ENCODE data around the gene NTN3. TPM values are rescaled to one million over a fixed set of nuclear protein-coding genes. Genes with fewer than 3 reads are reported as not detected.

Gene NTN3
- total and polyA plus RNA-seq, 2 experiments from 2014 or later: 2.4 to 4.8 TPM

DNA sequence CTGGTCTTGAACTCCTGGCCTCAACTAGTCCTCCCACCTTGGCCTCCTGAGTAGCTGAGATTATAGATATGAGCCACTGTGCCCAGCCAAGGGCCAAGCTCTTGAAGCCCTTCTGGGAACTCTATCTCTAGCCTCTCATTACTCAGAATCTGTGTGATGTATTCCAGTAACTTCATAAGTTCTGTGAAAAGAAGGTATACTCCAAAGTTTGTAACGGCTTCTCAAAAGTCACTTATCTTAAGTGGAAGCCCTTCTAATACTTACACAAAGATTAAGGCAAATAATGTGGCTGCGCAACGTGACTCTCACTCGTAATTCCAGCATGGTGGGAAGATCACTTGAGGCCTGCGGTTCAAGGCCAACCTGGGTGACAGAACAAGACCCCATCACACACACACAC, 23.5 kb downstream of the NTN3 start:
- Histone ChIP-seq H3K9me2 (replicated peaks; ENCODE audit: insufficient read depth) (no peaks in the 10 kb centered on the region), H4K20me1 (ENCODE audit: insufficient read depth, poor library complexity, severe bottlenecking) (peaks cover 3% of the 10 kb centered on the region), H3K79me2 (peaks cover 33% of the 10 kb centered on the region), H3K9me3 (ENCODE audit: low read depth) (no peaks in the 10 kb centered on the region), H3K27me3 (no peaks in the 10 kb centered on the region), H3K4me3 (no peak overlapping the region), H3K4me1 (ENCODE audit: insufficient read depth) (no peaks in the 10 kb centered on the region), H3K27ac (no peak overlapping the region), H3K4me2 (no peak overlapping the region), H2AFZ (no peak overlapping the region), H3K36me3 (replicated peaks; ENCODE audit: insufficient read depth, low read depth) (no peaks in the 10 kb centered on the region)
- TF ChIP-seq, protein P1, sequence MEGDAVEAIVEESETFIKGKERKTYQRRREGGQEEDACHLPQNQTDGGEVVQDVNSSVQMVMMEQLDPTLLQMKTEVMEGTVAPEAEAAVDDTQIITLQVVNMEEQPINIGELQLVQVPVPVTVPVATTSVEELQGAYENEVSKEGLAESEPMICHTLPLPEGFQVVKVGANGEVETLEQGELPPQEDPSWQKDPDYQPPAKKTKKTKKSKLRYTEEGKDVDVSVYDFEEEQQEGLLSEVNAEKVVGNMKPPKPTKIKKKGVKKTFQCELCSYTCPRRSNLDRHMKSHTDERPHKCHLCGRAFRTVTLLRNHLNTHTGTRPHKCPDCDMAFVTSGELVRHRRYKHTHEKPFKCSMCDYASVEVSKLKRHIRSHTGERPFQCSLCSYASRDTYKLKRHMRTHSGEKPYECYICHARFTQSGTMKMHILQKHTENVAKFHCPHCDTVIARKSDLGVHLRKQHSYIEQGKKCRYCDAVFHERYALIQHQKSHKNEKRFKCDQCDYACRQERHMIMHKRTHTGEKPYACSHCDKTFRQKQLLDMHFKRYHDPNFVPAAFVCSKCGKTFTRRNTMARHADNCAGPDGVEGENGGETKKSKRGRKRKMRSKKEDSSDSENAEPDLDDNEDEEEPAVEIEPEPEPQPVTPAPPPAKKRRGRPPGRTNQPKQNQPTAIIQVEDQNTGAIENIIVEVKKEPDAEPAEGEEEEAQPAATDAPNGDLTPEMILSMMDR (IDR thresholded peaks at IDR 0.05; ENCODE audit: poor library complexity): no peak
- no peak for TF ChIP-seq EZH2phosphoT487 (IDR thresholded peaks at IDR 0.05; ENCODE audit: low read depth, severe bottlenecking, unreplicated experiment)
- TF ChIP-seq EZH2 (IDR thresholded peaks at IDR 0.05; ENCODE audit: borderline replicate concordance): no peak
- WGBS (ENCODE audit: low lambda C conversion rate, missing lambda C conversion rate): 92% methylated on average over 5 of the region's 5 CpGs
- DNase-seq (ENCODE audit: low spot score): no peak

DNA sequence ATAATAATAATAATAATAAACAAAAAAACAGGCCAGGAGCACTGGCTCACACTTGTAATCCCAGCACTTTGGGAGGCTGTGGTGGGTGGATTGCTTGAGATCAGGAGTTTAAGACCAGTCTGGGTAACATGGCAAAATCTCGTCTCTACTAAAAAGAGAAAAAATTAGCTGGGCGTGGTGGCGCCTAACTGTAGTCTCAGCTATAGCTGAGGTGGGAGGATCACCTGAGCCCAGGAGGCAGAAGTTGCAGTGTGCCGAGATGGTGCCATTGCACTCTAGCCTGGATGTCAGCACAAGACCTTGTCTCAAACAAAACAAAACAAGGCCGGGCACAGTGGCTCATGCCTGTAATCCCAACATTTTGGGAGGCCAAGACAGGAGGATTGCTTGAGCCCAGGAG, 23.9 kb downstream of the NTN3 start:
- Histone ChIP-seq H2AFZ (no peak overlapping the region), H3K27ac (no peak overlapping the region), H3K36me3 (replicated peaks; ENCODE audit: insufficient read depth, low read depth) (no peaks in the 10 kb centered on the region), H3K9me3 (ENCODE audit: low read depth) (no peaks in the 10 kb centered on the region), H3K4me1 (ENCODE audit: insufficient read depth) (no peaks in the 10 kb centered on the region), H3K9me2 (replicated peaks; ENCODE audit: insufficient read depth) (no peaks in the 10 kb centered on the region), H3K4me3 (no peak overlapping the region), H4K20me1 (ENCODE audit: insufficient read depth, poor library complexity, severe bottlenecking) (no peaks in the 10 kb centered on the region), H3K4me2 (no peak overlapping the region), H3K27me3 (no peaks in the 10 kb centered on the region), H3K79me2 (peaks cover 29% of the 10 kb centered on the region)
- DNase-seq (ENCODE audit: low spot score): no peak
- TF ChIP-seq, protein P1 (IDR thresholded peaks at IDR 0.05; ENCODE audit: poor library complexity): no peak
- TF ChIP-seq EZH2phosphoT487 (IDR thresholded peaks at IDR 0.05; ENCODE audit: low read depth, severe bottlenecking, unreplicated experiment): no peak
- TF ChIP-seq EZH2 (IDR thresholded peaks at IDR 0.05; ENCODE audit: borderline replicate concordance): no peak
- WGBS (ENCODE audit: low lambda C conversion rate, missing lambda C conversion rate): 97% methylated on average over 5 of the region's 5 CpGs

DNA sequence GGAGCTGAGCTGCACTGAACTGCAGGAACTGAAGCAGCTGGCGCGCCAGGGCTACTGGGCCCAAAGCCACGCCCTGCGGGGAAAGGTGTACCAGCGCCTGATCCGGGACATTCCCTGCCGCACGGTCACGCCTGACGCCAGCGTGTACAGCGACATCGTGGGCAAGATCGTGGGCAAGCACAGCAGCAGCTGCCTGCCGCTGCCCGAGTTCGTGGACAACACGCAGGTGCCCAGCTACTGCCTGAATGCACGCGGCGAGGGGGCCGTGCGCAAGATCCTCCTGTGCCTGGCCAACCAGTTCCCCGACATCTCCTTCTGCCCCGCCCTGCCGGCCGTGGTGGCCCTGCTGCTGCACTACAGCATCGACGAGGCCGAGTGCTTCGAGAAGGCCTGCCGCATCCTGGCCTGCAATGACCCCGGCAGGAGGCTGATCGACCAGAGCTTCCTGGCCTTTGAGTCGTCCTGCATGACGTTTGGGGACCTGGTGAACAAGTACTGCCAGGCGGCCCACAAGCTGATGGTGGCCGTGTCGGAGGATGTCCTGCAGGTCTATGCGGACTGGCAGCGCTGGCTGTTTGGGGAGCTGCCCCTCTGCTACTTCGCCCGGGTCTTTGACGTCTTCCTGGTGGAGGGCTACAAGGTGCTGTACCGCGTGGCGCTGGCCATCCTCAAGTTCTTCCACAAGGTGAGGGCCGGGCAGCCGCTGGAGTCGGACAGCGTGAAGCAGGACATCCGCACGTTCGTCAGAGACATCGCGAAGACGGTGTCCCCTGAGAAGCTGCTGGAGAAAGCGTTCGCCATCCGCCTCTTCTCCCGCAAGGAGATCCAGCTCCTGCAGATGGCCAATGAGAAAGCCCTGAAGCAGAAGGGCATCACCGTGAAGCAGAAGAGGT, 25.4 kb downstream of the NTN3 start:
- DNase-seq (ENCODE audit: low spot score): no peak
- Histone ChIP-seq H3K79me2 (peaks cover 18% of the 10 kb centered on the region), H3K27ac (no peak overlapping the region), H3K4me1 (ENCODE audit: insufficient read depth) (no peaks in the 10 kb centered on the region), H3K4me3 (no peak overlapping the region), H2AFZ (no peak overlapping the region), H4K20me1 (ENCODE audit: insufficient read depth, poor library complexity, severe bottlenecking) (no peaks in the 10 kb centered on the region), H3K36me3 (replicated peaks; ENCODE audit: insufficient read depth, low read depth) (no peaks in the 10 kb centered on the region), H3K9me3 (ENCODE audit: low read depth) (no peaks in the 10 kb centered on the region), H3K9me2 (replicated peaks; ENCODE audit: insufficient read depth) (no peaks in the 10 kb centered on the region), H3K4me2 (no peak overlapping the region), H3K27me3 (no peaks in the 10 kb centered on the region)
- TF ChIP-seq EZH2 (IDR thresholded peaks at IDR 0.05; ENCODE audit: borderline replicate concordance) (no peak), EZH2phosphoT487 (IDR thresholded peaks at IDR 0.05; ENCODE audit: low read depth, severe bottlenecking, unreplicated experiment) (no peak)
- TF ChIP-seq, protein P1 (IDR thresholded peaks at IDR 0.05; ENCODE audit: poor library complexity): no peak
- 98% methylated on average over 61 of the region's 62 CpGs for WGBS (ENCODE audit: low lambda C conversion rate, missing lambda C conversion rate)

Measured in hepatocyte (in vitro differentiated cells).